HG02938 (cell line): ENCODE results near the gene TRAPPC3.
"Not testable (repeated sequence)": the region's sequence is repeated elsewhere in the genome, so short reads cannot be mapped to it uniquely, and the experiment has no call there.

Experiments used
- ATAC-seq: cut with Tn5 transposase; IDR thresholded peaks from one replicate; pipeline ENCODE4 v1.9.1; 2021; ENCODE audit warnings: mild to moderate bottlenecking, moderate library complexity; ENCODE audit not compliant: unreplicated experiment

TRAPPC3 gene

DNA sequence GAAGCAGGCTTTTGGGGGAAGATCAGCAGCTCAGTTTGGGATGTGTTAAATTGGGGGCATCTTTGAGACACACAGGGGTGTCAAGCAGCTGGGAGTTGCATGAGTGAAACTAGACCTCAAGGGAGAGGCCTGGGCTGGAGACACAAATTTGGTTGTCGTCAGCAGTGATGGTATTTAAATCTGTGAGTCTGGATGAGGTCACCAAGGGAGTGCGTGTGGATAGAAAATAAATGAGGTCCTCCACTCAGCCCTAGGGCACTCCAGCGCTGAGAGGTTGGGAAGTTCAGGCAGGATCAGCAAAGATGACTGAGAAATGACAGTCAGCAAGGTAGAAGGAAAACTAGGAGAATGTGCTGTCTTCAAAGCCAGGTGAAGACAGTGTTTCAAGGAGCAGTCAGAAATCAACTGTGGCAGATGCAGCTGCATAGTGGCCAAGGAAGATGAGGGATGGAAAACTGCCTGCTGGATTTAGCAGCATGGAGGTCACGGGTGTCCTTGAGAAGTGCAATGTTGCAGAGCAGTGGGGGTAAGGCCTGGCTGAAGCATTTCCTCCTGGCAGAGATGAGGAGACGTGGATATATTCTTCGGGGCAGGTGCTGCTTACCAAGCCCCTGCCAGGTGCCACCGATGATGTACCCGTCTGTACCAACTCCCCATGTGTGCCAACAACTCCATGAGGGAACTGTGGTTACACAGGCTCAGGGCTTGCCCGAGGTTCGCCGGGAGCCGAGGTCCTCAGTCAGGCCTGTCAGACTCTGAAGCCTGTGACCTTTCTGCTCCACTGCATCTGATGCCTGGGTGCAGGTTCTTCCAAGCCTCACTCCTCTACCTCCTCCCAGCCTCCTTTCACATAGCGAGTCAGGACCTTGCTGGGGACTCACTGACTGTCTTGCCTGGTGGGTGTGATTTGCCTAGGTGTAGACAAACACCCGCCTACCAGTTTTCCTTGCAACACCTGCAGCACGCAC is 17.9 kb upstream of the TRAPPC3 start:
- ATAC-seq, result no peak

DNA sequence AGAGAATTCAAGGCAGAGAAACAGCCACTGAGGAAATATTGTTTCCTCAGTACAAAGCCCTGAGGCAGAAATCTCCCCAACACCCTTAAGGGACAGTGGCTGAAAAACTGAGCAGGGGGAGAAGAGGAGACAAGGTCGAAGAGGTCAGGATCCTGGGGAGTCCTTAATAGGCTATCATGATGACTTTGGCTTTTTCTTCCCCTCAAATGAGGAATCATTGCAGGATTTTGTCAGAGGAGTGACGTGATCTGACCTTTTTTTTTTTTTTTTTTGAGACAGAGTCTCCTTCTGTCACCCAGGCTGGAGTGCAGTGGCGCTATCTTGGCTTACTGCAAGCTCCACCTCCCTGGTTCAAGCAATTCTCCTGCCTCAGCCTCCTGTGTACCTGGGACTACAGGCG is 16.9 kb upstream of the TRAPPC3 start:
- ATAC-seq, result no peak

DNA sequence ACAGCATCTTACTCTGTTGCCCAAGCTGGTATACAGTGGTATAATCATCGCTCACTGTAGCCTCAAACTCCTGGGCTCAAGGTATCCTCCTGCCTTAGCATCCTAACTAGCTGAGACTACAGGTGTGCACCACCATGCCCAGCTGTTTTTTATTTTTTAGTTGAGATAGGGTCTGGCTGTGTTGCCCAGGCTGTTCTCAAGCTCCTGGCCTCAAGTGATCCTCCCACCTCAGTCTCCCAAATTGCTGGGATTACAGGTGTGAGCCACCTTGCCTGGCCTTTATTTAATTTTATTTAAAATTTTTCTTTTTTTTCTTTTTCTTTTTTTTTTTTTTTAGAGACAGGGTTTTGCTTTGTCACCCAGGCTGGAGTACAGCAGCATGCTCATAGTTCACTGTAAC is 15.9 kb upstream of the TRAPPC3 start:
- ATAC-seq, result no peak

DNA sequence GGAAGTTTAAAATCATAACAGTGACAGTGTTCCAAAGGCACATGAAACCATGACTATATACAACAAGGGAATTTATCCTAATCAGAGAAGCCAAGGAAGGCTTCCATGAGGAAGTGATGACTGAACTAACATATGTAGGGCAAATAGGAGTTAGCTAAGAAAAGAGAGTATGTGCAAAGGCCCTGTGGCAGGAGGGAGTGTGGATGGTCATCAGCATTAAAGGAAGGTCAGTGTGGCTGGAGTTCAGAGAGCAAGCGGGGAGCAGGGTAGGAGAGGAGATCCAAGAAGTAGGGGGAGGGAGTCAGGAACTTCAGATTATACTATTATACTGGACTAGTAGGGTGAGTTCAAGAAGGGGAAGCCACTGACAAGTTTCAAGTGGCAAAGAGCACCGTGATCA is 15.1 kb upstream of the TRAPPC3 start:
- ATAC-seq, result no peak

DNA sequence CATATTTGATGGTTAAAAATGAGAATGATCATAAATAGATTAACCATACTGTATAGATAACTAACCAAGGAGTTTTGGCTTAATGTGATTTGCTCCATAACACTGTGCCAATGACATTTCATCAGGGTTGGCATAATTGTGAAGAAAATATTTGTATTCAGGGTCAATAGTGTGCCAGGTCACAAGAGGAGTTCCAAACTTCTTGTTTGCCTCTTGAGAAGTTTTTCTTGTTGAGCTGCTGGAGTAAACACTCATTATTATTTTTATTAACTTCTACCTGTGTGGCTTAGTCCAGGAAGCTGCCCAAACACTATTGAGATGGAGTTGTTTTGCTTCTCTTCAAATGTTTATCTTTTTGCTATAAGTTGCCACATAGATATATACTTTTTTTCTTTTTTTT is 14.1 kb upstream of the TRAPPC3 start:
- ATAC-seq, result no peak

GRCh38 chr1:36162680-36163239 is 13.5 kb upstream of the TRAPPC3 start:
- no peak for ATAC-seq

- ATAC-seq, result no peak
These were observed 12.6 kb upstream of the TRAPPC3 start for GRCh38 chr1:36161641-36162531.

GRCh38 chr1:36160949-36161485 is 11.7 kb upstream of the TRAPPC3 start:
- ATAC-seq, result no peak

- no peak for ATAC-seq
These were observed 11.2 kb upstream of the TRAPPC3 start for GRCh38 chr1:36160388-36160948.

DNA sequence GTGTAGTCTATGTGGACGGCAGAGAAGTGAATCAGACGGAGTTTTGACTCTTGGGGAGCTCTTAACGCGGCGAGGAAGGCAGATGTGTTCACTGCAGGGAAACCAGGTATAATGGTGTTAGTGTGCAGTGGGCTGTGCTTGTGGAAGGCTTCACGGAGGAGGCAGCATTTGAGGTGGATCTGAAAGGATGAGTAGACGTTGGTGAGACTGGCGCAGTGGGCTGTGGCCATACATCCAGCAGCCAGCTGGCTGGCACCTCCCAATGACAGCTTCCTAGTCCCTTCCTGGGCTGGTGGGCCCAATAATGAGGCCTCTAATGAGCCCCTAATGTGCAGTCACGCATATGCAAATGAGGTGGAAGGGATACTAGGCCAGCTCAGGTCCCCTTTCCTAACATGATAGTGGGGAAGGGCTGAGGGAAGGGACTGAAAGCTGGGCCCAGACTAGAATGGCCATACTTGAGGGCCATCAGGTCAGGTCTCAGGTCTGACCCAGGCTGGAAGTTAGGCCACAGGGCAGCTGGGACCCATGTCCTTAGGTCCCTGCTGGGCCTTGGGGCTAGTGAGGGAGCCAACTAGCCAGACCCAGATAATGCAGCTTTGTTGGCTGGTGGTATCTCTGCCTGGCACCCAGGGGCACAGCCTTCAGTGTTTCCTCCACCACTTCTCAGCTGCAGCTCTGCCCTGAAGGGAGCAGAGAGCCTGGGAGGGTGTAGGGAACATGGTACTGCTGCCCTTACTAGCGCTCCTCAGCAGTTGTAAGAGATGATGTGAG is 10.5 kb upstream of the TRAPPC3 start:
- ATAC-seq, result no peak

DNA sequence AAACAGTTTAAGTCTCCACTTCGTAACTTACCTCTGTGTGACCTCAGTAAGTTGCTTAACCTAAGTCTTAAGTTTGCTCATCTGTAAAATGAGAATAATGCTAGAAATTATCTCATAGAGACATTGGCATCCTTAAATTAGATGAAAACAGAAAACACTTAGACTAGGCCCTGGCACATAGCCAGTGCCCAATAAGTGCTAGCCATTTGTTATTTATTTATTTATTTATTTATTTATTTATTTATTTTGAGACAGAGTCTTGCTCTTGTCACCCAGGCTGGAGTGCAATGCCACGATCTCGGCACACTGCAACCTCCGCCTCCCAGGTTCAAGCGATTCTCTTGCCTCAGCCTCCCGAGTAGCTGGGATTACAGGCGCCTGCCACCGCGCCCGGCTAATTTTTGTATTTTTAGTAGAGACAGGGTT is 9.6 kb upstream of the TRAPPC3 start:
- not testable (repeated sequence) for ATAC-seq

DNA sequence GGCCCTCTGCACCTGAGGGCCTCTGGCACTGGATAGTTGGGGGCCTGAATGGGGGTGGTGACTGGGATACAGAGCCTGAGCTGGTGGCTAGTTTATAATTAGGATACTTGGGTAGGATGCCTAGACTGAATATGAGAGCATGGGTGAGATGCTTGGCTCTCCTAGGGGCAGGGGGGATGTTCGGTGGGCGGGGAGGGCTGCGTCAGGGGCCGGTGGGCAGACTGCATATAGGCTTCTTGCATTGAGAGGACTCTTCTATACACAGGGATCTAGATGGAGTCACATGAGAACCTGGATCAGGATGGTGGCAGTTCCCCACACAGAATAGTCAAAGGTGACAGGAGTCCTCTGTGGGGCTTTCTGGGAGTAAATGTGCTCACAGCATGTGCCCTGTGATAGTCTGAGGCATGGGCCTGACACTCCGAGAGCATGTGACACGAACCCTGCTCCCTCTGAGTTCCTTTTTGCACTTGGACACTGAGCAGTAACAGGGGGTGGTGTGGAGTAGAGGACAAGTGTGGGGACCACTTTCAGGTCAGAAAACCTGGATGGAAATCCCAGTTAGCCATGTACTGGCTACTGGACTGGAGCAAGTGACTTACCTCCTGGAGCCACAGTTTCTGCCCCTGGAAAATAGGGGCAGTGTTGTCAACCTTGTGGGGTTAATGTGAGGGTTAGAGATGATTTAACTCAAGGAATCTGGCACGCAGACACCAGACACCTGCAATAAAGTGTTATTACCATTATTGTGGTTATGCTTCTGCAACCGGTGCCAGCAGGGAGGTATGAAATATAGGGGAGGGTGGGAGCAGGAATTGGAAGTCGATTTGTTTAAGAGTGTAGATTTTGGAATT is 8.9 kb upstream of the TRAPPC3 start:
- no peak for ATAC-seq

DNA sequence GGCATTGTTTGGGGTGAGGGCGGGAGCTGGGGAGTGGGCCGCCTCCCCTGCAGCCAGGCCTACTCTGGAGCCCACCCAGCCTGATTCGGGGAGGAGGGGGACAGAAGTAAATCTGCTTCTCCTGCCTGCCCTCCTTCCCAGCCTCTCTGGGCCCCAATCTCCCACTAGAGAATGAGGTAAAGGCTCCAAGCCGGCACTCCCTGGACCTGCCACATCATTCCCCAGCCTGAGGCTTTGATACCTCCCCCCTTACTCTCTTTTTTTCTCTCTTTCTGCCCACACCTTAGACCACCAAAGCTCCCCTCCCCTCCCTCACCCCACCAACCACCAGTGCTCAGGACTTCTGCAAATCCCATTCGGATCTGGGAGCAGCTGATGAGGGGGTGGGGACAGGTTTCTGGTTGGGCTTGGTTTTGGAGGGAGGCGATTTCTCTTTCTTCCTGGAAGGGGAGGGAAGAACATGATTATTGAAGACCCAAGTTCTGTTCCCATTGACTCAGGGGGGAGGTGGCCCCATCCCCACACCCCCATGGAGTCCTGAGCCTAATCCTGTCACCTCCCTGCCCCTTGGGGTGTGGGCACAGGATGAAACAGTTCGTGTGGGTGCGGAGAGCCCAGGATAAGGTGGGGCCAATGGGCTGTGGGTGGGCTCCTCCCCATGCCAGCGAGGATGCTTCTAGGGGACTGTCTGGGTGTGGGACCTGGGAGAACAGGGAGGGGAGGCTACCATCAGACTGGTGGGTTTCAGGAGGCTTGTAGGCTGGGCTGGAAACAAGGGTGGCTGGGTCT is 8.0 kb upstream of the TRAPPC3 start:
- no peak for ATAC-seq

- no peak for ATAC-seq
These were observed 7.2 kb upstream of the TRAPPC3 start for GRCh38 chr1:36156329-36157114.

GRCh38 chr1:36155408-36156328 is 6.4 kb upstream of the TRAPPC3 start, which contains the start of gene MAP7D1:
TSS of gene MAP7D1 (plus strand) at chr1:36156160. CDS start at chr1:36156418, 258 bp downstream.
- peak; percentile 48 for ATAC-seq

GRCh38 chr1:36154765-36155407 is 5.6 kb upstream of the TRAPPC3 start:
- no peak for ATAC-seq
